Measurements from ENCODE around the gene EPYC. TPM values are rescaled to one million over a fixed set of nuclear protein-coding genes. Genes with fewer than 3 reads are reported as not detected.

EPYC gene
- 2.2 TPM for total RNA-seq (ENCODE audit: insufficient read depth, low replicate concordance)

GRCh38 chr12:91004872-91005271 lies at the start of gene EPYC:
Gene EPYC, minus strand, starts transcription at chr12:91004972. Its CDS starts 2,407 bp downstream, at chr12:91002565.
- no peak for DNase-seq (ENCODE audit: low spot score)

- no peak for DNase-seq (ENCODE audit: low spot score)
These were observed 49.4 kb upstream of the EPYC start for GRCh38 chr12:91053951-91054715.

- DNase-seq (ENCODE audit: low spot score): no peak
These were observed 47.3 kb upstream of the EPYC start for GRCh38 chr12:91052026-91052425.

- DNase-seq (ENCODE audit: low spot score): no peak
These were observed 39.8 kb upstream of the EPYC start for GRCh38 chr12:91044586-91044985.

GRCh38 chr12:91043408-91043807 lies 38.6 kb upstream of the EPYC start:
- DNase-seq (ENCODE audit: low spot score): no peak

- no peak for DNase-seq (ENCODE audit: low spot score)
These were observed 35.5 kb upstream of the EPYC start for GRCh38 chr12:91040096-91040755.

- peak; percentile 15 for DNase-seq (ENCODE audit: low spot score)
These were observed 32.5 kb upstream of the EPYC start for GRCh38 chr12:91037276-91037675.

- DNase-seq (ENCODE audit: low spot score): no peak
These were observed 28.5 kb upstream of the EPYC start for GRCh38 chr12:91033251-91033650.

GRCh38 chr12:91023326-91024004 lies 18.7 kb upstream of the EPYC start:
- DNase-seq (ENCODE audit: low spot score): peak; percentile 4

- no peak for DNase-seq (ENCODE audit: low spot score)
These were observed 16.3 kb upstream of the EPYC start for GRCh38 chr12:91021076-91021475.

GRCh38 chr12:91019455-91019854 lies 14.7 kb upstream of the EPYC start:
- DNase-seq (ENCODE audit: low spot score): no peak

GRCh38 chr12:91017511-91018263 lies 12.9 kb upstream of the EPYC start:
- no peak for DNase-seq (ENCODE audit: low spot score)

- no peak for DNase-seq (ENCODE audit: low spot score)
These were observed 12.3 kb upstream of the EPYC start for GRCh38 chr12:91017043-91017442.

- peak; percentile 7 for DNase-seq (ENCODE audit: low spot score)
These were observed 4.7 kb upstream of the EPYC start for GRCh38 chr12:91009319-91009950.

- DNase-seq (ENCODE audit: low spot score): no peak
These were observed 2.9 kb upstream of the EPYC start for GRCh38 chr12:91007531-91008290.

- no peak for DNase-seq (ENCODE audit: low spot score)
These were observed 1.0 kb downstream of the EPYC start for GRCh38 chr12:91003737-91004136.

GRCh38 chr12:91001306-91001705 lies 3.5 kb downstream of the EPYC start:
- DNase-seq (ENCODE audit: low spot score): no peak

- peak; percentile 18 for DNase-seq (ENCODE audit: low spot score)
These were observed 4.8 kb downstream of the EPYC start for GRCh38 chr12:90999966-91000365.

- DNase-seq (ENCODE audit: low spot score): no peak
These were observed 5.2 kb downstream of the EPYC start for GRCh38 chr12:90999527-90999926.

- peak; percentile 30 for DNase-seq (ENCODE audit: low spot score)
These were observed 9.8 kb downstream of the EPYC start for GRCh38 chr12:90995010-90995409.

Measured in umbilical cord (tissue), 2 donors.